Activated CD4-positive, alpha-beta T cell treated with anti-CD3 and anti-CD28 coated beads, Interleukin-2, amount 50 U/mL, for 24 hours (primary cell): ENCODE results near the gene ISLR2.
"Not testable (repeated sequence)": the region's sequence is repeated elsewhere in the genome, so short reads cannot be mapped to it uniquely, and the experiment has no call there.

Source experiments
- DNase-seq, 2 donors: peaks; one replicate each; pipeline ENCODE4 v3.0.0-alpha.2; 2020; ENCODE audit warnings: low read depth in 1 of 2, low spot score in 1 of 2

The ISLR2 gene

DNA sequence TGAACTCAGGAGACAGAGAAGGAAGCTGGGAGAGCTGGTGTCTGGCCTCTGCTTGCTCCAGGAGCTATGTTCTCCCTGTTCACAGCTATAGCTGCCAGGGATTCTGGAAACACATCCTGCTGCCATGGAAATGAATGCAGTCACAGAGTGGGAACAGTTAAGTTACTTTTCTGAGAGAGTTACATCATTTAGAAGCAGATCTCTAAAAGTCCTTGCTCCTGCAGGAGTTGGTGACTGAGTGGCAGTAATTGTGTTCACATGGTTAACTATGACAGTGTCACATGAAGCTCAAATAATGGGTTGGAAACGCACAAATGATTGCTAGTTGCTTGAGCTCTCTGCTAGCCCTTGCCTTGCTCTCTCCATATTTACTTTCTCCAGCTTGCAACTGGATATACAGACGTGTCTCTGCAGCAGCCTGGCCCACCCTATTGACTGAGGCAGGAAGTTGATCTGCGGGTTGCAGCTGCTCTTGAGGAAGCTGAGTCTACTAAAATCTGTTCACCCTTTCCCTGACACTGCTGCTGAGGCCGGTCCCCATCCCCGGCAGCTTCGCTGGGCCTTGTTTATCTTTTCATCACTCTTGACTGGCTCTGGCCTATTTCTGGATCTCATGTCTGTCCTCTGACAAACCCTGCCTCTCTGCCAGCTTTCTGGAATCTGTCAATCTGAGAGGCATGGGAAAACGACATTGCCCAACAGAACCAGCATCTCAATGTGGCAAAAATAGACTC is 26.5 kb downstream of the ISLR2 start:
- DNase-seq = no peak

DNA sequence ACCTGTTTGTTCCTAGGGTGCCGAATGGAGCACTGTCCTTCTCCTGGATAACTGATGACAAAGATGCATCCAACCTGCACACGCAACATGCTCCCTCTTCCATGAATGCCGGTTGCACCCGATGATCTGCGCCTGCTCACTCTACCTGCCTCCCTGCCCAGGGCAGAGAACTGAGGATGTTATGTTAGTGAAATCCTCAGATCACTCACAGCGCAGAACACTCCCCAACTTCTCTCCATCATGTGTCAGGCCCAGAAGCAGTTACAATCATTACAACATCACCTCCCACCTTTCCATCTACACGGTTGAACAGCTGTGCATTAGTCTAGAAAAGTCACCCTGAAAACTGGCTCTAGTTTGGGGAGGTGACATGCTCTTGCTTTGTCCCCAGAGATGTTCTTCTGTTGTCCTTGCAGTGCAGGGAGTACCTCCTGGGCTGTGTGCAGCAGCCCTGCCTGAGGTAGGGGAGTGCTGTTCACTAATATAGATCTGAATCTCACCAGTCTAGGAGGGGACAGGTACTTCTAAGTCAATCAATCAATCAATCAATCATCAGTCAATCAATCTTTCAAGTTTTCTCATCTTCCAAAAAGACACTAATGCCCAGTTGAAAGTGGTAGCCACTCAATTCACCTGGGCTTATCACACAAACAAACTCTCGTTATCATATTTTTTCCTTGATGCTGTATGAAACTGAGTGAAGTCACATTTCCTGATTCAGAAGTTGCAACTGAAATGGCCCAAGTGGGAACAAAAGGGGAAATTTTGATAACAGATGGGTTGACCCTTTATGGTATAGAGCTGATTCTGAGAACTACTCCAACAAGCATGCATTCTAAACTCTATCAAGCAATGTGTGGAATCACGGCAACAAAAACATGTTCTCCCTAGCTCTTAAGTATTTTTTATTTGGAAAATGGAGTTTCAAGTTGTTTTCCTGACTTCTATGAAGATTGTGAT is 27.8 kb downstream of the ISLR2 start:
- DNase-seq = no peak

DNA sequence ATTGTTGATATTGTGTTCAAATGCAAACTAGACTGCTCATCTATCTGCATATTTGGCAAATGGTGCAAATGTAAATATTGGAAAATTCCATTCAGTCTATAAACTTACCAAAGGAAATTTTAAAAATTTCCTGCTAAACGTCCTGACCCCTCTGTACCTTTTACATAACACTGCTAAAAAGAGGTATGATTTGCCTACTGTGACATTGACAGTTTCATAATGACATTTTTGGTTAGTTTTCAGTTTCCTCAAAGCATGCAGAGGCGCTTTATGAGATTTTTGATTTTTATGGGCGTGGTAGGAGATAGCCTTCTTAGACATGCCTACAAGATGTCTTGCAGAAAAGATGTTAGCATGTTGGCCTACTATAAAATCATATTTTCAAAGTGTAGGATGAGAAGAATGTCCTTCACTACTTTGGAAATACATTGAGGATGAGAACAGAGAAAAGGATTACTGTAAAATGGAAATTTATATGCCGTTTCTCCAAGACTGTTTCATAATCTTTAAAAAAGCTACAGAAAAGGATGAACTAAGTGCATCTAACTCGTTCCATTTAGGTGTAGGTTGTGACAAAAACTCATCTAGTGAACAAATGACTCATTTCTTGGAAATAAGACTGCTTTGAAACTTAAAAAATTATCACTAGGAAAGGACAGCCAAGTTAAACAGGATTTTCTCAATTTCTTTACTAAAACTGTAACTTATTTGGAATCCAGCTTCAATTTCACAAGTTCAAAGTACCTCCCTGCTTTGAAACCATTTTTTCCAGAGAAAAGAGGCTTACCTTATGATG is 28.7 kb downstream of the ISLR2 start:
- no peak for DNase-seq

DNA sequence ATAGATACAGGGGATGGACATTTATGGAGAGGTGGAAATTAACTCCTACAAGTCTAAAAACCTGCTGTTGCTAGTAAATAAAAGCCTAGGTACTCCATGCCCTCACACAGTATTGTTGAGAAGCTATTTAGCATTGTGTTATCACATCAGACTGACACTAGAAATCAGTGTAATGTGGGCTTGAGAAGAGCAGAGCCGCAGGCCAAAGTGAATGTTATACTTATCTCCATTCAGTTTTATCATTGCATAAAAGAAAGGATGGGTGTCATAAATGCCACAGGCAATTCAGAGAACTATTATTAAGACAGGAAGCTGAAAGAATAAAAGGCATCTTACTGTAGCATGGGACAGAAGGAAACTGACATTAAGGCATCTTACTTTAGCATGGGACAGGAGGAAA is 29.4 kb downstream of the ISLR2 start:
- DNase-seq = no peak

DNA sequence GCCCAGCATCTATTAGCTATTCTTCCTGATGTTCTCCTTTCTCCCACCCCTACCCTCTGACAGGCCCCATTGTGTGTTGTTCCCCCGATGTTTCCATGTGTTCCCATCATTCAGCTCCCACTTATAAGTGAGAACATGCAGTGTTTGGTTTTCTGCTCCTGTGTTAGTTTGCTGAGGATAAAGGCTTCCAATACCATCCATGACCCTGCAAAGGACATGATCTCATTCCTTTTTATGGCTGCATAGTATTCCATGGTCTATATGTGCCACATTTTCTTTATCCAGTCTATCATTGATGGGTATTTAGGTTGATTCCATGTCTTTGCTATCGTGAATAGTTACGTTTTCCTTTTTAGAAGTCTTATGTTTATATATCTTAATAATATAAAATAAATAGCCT is 30.0 kb downstream of the ISLR2 start:
- DNase-seq = not testable (repeated sequence)

DNA sequence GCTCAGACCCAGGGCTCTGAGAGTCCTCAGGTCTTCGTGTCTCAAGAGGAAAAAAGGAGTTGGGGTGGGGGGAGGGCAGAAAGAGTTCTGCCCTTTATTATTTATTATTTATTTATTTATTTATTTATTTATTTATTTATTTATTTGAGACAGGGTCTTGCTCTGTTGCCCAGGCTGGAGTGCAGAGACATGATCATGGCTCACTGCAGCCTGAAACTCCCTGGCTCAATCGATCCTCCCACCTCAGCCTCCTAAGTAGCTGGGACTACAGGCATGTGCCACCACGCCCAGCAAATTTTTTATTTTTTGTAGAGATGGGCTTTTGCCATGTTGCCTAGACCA is 31.8 kb downstream of the ISLR2 start:
- not testable (repeated sequence) for DNase-seq

DNA sequence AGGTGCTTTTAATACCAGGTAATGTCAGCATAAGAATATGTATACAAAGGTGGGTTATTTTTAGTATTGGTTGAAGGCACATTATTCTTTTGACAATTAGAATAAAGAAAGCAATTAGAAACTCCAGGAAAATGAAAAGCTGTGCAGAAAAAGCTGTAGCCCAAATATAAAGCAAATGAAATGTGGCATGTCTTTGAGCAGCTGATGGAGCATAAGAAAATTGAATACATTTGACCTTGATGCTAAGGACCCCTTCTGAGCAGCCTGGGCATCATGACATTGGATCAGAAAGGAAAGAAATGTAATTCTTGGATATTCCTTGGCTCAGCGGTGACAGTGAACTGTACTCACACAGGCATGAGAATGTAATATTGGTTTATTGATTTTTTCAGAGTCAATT is 35.1 kb downstream of the ISLR2 start:
- no peak for DNase-seq

DNA sequence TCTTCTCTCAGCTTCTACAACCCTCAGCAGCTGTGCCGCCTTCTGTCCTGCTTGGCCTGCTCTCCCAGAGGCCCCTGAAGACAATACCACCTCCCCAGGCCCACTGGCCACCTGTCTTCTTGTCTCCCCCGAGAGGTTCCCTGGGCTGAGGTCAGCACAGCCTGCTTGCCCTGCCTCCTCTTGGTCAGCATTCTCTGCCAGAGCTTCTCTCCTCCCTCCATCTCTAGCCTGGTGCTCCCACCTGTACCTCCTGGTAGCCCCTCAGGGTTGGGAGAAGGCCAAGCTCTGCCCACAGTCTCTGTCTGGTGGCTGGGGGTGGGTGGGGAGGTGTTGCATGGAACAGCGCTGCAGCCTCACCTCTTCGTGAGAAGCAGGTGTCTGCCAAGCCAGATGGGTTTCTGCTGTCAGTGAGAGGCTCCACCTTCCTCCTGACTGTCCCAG is 37.5 kb downstream of the ISLR2 start:
- DNase-seq = no peak

DNA sequence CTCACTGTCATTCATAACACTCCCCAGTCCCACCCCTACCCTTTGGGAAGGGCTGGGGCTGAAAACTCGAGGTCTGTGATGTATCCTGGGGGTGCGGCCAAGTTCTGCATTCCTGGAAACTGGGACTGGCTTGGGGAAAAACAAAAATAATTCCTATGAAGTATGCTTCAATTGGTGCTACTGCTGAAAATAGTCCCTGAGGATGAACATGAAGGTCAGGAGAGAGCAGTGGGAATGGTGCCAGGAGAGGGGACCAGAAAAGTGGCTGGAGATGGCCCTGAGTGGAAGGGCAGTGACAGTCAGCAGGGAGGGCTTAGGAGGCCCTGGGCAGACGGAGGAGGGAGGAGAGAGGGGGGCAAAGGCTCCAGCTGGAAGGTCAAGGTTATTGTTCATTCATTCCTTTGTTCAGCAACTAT is 38.3 kb downstream of the ISLR2 start:
- DNase-seq = no peak

DNA sequence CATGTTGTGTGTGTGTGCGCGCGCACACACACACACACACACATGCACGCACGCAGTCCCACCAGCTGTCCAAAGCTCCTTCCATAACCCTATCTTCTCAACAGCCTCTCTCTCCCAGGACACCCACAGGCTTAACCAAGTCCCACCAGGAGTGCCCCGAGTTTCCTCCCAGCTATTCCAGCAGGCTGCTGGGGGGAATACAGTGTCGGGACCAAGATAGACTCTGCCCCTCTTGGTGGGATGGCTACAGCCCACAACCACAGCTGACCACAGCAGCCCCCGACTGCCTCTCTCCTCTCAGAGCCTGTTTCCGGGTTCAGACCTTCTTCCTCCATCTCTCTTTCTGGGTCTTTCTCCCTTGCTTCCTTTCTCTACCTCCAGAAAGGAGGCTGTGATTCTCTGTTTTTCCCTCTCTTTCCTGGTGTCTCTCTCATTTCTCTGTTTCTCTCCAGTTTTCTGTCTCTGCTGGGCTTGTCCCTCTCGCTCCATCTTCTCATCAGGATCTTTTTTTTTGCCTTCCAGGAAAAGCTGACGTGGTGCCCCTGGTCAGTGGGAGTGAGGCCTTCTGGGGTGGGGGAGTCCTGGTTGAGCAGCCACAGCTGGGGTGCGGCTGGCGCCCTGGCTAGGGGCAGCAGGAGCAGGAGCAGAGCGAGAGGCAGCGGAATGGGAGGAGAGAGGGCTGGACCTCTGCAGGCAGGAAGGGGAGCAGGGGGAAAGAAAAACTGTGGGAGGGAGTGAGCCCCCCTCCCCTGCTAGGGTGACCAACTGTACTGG is 39.9 kb downstream of the ISLR2 start:
- DNase-seq = no peak

DNA sequence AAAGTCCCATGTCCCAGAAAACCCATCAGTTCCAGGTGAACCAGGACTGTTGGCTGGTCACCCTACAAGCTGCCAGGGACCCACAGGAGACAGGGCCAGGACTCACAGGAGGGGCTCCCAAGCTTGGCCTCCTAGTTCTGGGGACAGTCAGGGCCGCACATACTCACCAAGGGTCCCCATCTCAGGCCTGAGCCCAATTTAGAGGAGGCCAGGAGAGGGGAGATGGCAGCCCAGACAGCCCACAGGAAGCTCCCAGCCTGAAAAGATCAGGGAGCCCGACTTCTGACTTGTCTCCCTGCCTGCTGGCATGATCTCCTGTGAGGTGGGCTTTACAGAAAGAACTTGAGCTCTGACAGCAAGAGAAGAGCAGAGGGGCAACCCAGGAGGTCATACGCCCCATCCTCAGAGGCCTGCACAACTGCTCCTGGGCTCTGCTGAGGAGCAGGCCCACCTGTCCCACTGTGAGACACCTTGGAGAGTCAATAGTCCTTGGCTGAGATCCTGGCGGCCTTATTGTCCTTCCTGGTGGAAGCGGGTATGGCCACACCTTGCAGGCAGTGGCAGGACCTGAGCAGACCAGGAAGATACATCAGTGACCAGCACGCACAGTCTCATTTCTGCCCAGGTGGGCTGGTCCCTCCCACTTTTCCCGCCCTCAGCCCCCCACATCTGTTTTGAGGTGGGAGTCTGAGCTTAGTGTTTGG is 40.6 kb downstream of the ISLR2 start:
- no peak for DNase-seq

DNA sequence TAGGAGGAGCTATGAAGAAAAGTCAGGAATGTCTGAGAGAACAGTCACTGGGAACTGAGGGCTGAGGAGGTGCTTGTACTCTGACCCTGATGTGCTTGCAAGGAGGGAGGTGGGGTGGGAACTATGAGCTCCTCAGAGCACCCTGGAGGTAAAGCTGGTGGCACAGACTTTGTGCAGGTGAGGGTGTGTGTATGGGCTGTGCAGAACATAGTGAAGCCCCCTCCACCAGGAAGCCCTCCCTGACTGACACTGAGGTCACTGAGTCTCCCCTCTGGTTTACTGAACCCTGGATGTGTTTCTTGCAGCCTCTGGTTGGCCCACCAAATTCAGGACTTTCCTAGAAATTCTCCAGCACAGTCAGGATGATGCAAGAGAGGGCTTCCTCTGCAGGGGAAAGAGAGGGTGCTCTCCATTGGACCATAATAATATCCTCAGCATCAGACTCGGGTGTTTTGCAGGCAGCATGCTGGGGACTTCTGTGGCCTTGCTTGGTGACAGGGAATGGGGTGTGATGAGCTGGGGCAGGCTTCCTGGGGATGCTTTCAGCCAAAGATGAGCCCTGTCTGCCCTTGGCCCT is 41.7 kb downstream of the ISLR2 start:
- no peak for DNase-seq

DNA sequence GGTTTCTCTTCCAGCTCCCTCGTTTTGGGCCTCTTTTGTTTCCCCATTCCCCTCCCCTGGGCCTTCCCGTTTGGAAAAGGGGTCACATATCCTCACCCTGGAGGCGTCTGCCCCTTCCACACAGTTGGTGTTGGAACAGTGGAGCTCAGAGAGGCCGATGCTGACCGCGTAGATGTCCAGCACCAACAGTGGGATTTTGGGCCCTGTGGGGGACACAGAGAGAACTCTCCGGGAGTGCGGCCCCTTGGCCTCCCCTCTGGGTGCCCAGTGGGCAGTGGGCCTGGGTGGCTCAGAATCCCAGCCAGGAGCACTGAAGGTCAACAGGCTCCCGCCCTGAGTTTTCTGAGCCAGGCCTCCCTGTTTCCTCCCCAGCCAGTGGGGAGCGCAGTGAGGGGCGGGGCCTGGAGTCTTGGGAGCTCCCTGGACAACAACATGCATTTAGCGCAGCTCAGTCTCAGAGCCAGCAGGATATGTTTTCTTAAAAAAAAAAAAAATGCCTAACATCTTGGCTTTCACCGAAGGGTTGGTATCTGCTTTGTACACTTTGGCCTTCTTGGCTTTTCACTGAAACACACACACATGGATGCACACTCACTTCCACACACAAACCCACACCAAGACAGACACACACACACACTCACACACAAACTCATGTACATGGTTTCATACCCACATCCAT is 42.5 kb downstream of the ISLR2 start:
- no peak for DNase-seq

DNA sequence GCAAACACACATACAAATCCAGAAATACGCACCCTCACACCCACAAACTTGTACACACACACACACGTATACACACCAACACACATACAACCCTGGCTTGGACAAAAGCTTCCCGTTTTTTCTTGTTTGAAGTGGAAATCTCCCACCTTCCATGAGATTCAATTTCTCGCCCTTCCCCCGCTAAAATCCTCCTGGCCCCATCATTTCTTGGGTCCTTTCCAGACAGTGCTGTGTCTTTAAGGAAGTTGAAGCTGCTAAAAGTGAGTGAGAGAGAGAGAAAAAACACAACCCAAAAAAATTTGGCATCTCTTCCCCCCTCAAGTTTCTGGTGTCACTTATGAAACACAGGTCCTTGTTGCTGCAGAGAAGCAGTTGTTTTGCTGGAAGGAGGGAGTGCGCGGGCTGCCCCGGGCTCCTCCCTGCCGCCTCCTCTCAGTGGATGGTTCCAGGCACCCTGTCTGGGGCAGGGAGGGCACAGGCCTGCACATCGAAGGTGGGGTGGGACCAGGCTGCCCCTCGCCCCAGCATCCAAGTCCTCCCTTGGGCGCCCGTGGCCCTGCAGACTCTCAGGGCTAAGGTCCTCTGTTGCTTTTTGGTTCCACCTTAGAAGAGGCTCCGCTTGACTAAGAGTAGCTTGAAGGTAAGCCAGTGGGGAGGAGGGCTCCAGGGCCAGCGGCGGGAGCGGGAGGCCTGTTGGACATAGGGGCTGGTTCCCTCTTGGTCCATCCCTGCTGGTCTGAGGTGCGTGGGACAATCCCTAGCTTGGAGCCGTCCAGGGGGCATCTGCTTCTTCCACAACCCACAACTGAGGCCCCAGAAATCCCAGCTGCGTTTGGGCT is 43.2 kb downstream of the ISLR2 start, which contains the start of gene ISLR:
Gene ISLR, plus strand, starts transcription at position 331 of the 839 bp plus-strand sequence. CDS start 1,149 bp downstream, outside the sequence.
- no peak for DNase-seq

DNA sequence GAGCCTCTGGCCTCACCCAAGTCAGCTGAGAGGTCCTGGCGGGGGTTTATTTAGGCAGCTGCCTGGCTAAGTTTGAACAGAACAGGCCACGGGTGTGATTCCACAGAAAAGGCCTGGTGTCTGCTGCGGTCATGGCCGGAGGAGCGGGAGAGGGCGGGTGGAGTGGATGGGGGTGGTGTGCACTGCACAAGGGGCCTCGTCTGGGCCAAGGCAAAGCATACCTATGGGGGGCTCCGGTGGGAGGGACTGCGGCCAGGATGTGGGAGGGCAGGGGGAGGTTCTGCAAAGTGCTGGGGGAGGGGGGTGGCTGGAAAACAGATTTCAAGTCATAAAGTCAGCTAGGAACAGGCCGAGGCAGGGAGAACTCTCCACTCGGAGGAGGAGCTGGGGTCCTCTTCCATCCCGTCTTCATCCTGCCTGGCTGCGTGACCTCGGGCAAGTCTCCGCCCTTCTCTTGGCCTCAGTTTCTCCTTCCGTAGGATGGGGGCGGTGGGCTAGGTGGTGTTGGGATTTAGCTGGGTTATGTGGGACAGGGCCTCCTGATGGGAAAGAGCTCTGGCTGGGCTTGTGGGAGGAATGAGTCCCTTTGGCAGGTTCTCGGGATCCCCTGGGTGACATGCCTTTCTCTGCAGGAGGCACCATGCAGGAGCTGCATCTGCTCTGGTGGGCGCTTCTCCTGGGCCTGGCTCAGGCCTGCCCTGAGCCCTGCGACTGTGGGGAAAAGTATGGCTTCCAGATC is 44.0 kb downstream of the ISLR2 start:
- no peak for DNase-seq

DNA sequence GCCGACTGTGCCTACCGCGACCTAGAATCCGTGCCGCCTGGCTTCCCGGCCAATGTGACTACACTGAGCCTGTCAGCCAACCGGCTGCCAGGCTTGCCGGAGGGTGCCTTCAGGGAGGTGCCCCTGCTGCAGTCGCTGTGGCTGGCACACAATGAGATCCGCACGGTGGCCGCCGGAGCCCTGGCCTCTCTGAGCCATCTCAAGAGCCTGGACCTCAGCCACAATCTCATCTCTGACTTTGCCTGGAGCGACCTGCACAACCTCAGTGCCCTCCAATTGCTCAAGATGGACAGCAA is 44.5 kb downstream of the ISLR2 start:
- no peak for DNase-seq

DNA sequence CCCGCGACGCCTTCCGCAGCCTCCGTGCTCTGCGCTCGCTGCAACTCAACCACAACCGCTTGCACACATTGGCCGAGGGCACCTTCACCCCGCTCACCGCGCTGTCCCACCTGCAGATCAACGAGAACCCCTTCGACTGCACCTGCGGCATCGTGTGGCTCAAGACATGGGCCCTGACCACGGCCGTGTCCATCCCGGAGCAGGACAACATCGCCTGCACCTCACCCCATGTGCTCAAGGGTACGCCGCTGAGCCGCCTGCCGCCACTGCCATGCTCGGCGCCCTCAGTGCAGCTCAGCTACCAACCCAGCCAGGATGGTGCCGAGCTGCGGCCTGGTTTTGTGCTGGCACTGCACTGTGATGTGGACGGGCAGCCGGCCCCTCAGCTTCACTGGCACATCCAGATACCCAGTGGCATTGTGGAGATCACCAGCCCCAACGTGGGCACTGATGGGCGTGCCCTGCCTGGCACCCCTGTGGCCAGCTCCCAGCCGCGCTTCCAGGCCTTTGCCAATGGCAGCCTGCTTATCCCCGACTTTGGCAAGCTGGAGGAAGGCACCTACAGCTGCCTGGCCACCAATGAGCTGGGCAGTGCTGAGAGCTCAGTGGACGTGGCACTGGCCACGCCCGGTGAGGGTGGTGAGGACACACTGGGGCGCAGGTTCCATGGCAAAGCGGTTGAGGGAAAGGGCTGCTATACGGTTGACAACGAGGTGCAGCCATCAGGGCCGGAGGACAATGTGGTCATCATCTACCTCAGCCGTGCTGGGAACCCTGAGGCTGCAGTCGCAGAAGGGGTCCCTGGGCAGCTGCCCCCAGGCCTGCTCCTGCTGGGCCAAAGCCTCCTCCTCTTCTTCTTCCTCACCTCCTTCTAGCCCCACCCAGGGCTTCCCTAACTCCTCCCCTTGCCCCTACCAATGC is 45.1 kb downstream of the ISLR2 start:
- DNase-seq = no peak
